GM18505 (cell line): Measurements from ENCODE around the gene MON1B.
"Not testable (repeated sequence)": the region's sequence is repeated elsewhere in the genome, so short reads cannot be mapped to it uniquely, and the experiment has no call there.

Experiments
- ATAC-seq: cut with Tn5 transposase; IDR thresholded peaks from one replicate; pipeline ENCODE4 v1.9.1; 2021; ENCODE audit not compliant: unreplicated experiment
- POLR2A ChIP-seq: IDR thresholded peaks from 4 replicates; pipeline ENCODE4 v1.6.1; 2011; ENCODE audit warnings: borderline replicate concordance; ENCODE audit not compliant: insufficient read depth, insufficient read length; ENCODE audit errors: extremely low read depth

Gene MON1B

DNA sequence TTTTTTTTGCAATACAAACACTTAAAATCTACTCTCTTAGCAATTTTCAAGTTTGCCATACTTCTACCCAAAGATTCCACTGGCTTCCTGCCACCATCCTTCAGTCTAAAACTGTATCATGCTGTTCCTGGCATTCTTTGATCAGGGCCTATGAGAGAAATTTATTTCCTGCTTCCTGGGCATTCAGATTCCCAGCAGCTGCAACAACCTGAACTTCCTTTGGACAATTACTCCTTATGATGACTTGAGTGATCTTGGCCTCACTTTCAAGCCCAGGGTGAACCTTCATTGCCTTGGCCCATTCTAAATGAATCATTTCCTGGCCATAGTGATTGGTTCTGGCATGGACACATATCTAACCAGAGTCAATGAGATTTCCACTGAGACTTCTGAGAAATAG, 18.0 kb upstream of the MON1B start:
- no peak for ATAC-seq
- no peak for TF ChIP-seq POLR2A

DNA sequence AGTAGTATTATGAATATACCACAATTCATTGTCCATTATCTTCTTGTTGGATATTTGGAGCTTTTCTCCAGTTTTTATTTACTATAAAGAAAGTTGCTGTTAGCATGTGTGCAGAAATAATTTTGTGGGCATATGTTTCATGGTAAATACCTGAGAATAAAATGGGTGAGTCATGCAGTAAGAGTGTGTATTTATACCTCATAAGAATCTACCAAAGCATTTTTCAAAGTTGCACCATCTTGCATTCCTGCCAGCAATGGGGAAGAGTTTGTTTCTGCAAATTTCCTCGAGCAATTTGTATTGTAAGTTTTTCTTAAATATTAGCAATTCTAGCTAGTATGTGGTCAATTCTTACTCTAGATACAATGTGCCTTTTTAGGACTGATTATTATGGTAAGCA, 7.9 kb upstream of the MON1B start:
- no peak for ATAC-seq
- TF ChIP-seq POLR2A = no peak

DNA sequence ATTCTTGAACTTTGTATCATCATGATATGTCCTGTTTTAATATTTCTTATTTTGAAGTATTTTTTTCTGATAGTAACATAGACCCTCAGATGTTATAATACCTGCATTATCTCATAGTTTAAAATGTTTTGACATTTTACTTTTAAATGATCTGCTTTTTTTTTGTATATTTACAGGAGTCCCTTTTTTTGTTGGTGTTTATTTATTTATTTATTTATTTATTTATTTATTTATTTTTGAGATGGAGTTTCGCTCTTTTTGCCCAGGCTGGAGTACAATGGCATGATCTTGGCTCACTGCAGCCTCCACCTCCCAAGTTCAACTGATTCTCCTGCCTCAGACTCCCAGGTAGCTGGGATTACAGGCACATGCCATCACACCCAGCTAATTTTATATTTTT, 4.7 kb upstream of the MON1B start:
- ATAC-seq = not testable (repeated sequence)

DNA sequence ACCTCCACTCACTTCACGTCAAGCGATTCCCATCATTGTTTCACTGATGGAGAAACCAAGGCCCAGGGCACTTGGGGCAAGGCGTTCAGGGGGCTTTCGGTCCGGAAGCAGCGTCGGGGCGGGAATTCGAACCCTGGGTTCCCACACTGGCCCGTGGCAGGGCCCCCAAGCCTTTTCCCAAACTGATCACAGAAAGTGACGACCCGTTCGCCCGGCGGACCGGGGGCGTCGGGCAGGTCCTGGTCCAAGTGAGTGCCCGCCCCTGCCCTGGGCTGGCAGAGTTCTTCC, 856 bp upstream of the MON1B start:
- peak; percentile 7 for ATAC-seq
- TF ChIP-seq POLR2A = no peak

DNA sequence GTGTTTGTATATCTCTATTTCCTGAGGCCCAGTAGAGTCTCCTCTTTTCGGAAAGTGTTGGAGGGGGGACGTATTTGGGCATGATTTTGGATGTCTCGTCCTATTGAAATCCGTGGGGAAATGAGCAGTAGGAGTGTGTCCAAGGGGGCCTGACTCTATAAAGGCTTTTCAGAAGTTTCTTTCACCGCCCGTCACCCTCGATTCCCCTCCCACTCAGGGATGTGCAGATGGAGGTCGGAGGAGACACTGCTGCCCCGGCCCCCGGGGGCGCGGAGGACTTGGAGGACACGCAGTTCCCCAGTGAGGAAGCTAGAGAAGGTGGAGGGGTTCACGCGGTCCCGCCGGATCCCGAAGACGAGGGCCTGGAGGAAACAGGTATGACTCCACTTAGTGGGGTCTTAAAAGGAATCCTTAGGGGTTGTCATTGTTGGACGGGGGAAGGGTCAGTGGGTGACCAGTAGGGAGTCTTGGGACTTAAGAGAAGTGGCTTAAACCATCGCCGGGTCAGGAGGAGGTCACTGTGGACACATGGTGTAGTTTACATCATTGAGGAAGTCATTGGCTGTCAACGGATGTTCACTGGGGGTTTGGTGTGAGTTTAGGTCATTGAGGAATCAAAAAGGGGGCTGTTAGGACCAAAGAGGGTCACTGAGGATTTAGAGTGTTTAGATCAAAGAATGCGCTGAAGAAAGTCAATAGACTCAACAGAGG, 424 bp downstream of the MON1B start:
- ATAC-seq = no peak

DNA sequence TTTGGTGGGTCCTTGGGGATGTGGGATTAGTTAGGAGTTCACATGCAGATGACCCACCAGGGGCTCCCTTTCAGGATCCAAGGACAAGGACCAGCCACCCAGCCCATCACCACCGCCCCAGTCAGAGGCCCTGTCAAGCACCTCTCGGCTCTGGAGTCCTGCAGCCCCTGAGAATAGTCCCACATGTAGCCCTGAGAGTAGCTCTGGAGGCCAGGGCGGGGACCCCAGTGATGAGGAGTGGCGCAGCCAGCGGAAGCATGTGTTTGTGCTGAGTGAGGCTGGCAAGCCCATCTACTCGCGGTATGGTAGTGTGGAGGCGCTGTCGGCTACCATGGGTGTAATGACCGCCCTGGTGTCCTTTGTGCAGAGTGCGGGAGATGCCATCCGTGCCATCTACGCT, 2.4 kb downstream of the MON1B start:
- no peak for ATAC-seq
- no peak for TF ChIP-seq POLR2A

More for the DNA sequence above, 424 bp downstream of the MON1B start:
- no peak for TF ChIP-seq POLR2A

DNA sequence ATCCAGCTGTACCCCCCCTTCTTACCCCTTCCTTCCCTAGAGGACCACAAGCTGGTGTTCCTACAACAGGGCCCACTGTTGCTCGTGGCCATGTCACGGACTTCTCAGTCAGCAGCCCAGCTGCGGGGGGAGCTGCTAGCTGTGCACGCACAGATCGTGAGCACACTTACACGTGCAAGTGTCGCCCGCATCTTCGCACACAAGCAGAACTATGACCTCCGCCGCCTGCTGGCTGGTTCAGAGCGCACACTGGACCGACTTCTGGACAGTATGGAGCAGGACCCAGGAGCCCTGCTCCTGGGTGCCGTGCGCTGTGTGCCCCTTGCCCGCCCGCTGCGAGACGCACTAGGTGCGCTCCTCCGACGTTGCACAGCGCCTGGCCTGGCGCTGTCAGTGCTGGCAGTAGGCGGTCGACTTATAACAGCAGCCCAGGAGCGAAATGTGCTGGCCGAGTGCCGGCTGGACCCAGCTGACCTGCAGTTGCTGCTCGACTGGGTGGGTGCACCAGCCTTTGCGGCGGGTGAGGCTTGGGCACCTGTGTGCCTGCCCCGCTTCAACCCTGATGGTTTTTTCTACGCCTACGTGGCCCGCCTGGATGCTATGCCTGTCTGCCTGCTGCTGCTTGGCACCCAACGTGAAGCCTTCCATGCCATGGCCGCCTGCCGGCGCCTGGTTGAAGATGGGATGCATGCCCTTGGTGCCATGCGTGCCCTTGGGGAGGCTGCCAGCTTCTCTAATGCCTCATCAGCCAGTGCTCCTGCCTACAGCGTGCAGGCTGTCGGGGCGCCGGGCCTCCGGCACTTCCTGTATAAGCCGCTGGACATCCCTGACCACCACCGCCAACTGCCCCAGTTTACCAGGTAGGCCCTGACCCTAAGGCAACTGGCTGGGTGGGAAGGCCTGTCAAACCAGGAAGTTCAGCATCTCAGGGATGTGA, 3.6 kb downstream of the MON1B start:
- TF ChIP-seq POLR2A = no peak
- ATAC-seq = no peak

DNA sequence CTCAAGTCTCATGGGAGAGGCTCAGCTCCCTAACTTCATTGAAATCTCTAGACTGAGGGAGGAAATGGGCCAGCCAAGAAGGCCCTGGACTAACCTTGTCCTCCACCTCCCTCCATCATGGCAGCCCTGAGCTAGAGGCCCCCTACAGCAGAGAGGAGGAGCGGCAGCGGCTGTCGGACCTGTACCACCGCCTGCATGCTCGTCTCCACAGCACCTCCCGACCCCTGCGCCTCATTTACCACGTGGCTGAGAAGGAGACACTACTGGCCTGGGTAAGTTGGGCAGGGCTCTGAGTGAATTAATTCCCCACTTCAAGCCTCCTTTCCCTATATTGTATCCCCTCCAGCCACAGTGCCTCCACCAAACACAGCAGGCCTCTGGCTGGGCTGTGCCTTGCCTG, 4.4 kb downstream of the MON1B start:
- TF ChIP-seq POLR2A = no peak
- ATAC-seq = no peak

DNA sequence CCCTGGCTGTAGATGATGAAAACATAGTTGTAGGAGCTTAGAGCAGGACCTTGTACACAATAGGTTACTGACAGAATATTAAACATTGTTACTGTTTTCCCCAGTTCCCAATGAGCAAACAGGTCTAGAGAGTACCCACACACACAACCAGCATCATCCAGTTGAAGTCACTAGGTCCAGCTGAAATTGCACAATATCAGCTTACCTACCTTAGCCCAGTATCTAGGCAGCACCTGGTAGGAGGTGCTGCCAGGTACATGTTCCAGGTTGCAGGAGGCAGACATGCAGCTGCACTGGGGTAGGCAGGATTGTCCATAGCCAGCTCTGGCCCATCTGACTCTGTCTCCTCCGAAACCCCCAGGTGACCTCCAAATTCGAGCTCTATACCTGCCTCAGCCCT, 6.8 kb downstream of the MON1B start:
- no peak for ATAC-seq
- no peak for TF ChIP-seq POLR2A

DNA sequence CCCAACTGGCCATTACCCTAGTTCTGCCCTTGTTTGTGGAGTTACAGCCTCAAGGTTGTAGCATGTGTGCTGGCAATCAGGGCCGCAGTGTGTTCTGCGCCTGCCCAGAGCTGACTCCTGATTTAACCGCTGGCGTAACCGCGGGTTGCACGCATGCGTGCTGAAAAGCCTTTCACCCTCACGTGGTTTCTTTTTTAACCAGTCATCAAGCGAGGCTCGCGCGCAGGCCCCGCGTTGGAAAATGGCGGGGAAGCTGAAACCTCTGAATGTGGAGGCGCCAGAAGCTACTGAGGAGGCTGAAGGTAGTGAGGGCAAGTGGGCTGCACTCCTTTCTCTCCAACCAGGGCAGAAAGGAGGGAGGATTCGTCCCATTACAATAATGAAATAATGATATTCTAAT, 8.2 kb downstream of the MON1B start, which contains the start of gene SYCE1L:
Gene SYCE1L, plus strand, starts transcription at position 198 of the 400 bp plus-strand sequence. Its CDS starts 44 bp downstream, at position 242.
- ATAC-seq = no peak
- no peak for TF ChIP-seq POLR2A

DNA sequence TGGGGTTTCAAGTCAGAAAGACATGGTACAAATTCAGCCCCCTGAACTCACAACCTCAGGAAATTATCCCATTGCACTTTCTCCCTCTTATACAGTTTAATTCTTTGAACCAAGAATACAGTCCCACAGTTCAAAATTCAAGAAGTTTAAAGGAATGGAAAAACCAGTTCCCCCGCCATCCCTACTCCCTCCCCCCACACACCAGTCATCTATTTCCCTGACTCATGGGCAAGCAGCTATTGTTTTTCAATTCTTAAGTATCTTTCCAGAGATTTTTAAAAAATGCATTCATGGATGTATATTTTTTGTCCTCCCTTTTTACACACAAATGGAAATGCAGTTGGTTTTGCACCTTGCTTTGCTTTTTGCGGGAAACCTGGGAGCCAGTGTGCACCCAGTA, 15.5 kb downstream of the MON1B start:
- ATAC-seq = no peak
- no peak for TF ChIP-seq POLR2A

DNA sequence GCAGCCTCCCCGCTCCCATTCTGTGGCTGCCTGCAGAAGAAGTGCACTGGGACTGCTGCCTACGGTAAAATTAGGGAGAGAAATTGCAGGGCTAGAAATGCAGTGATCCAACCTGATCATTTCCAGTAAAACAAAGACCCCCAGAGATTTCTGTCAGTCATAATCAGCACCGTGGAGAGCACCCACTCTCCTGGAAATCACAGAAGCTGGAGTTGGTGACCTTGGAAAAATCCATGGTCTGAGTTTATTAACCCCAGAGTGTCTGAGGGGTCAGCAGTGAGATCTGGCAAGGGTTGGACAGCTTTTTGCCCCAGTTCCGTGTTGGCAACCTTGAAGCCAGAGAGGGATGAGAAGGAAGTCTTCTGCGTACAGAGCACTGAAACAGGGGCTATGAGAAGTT, 16.0 kb downstream of the MON1B start:
- ATAC-seq = no peak
- TF ChIP-seq POLR2A = no peak

DNA sequence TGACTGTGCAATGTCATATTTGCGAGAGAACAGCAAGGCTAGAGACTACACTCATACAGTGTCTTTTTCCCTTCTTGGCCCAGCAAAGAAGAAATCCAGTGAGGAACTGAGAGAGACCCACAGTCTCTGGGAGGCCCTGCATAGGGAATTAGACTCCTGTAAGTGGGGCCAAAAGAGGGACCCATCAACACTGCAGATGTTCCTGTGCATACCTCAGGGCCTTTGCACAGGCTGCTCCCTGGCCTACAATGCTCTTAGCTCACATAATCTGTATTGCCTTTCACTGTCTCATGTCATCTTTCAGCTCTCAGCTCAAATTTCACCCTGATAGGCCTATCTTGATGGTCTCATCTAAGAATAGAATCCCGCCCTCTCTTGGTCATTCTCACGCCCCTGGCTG, 17.4 kb downstream of the MON1B start:
- no peak for ATAC-seq
- TF ChIP-seq POLR2A = no peak
